Endothelial cell (in vitro differentiated cells): Measurements from ENCODE around the gene TEX14. TPM values are rescaled to one million over a fixed set of nuclear protein-coding genes. Genes with fewer than 3 reads are reported as not detected.
A peak's percentile ranks its signal among the peaks of the same experiment; 100 is the strongest.

ENCODE experiments used
- DNase-seq: peaks from one replicate; pipeline ENCODE4 v3.0.0; 2021; ENCODE audit warnings: low spot score
- H3K27ac Mint-ChIP-seq: one replicate; pipeline ENCODE4 v1.8.0; 2021; ENCODE audit warnings: mixed read lengths, inconsistent platforms; ENCODE audit not compliant: unreplicated experiment
- H3K27me3 Mint-ChIP-seq: one replicate; pipeline ENCODE4 v1.8.0; 2021; ENCODE audit warnings: mild to moderate bottlenecking, moderate library complexity, mixed read lengths, inconsistent platforms; ENCODE audit not compliant: unreplicated experiment
- H3K36me3 Mint-ChIP-seq: one replicate; pipeline ENCODE4 v1.8.0; 2021; ENCODE audit warnings: mild to moderate bottlenecking, low read depth, mixed read lengths, inconsistent platforms; ENCODE audit not compliant: unreplicated experiment
- H3K4me1 Mint-ChIP-seq: one replicate; pipeline ENCODE4 v1.8.0; 2021; ENCODE audit warnings: mild to moderate bottlenecking, mixed read lengths, inconsistent platforms; ENCODE audit not compliant: unreplicated experiment
- H3K4me3 Mint-ChIP-seq: one replicate; pipeline ENCODE4 v1.8.0; 2021; ENCODE audit warnings: mild to moderate bottlenecking, mixed read lengths, inconsistent platforms; ENCODE audit not compliant: unreplicated experiment
- H3K9me3 Mint-ChIP-seq: one replicate; pipeline ENCODE4 v1.8.0; 2021; ENCODE audit warnings: mixed read lengths, inconsistent platforms; ENCODE audit not compliant: unreplicated experiment
- CTCF ChIP-seq: fragments of 200-600 bp; sonication (generic); IDR thresholded peaks from one replicate; pipeline ENCODE4 v1.5.0; 2021; ENCODE audit warnings: antibody characterized with exemption; ENCODE audit not compliant: unreplicated experiment
- total RNA-seq: library from RNA; stranded (reverse); fragmentation: NEBNext Ultra II Directional; extraction: Animal tissue kit (Norgen Biotek cat#: 25700); gene quantifications from one replicate; pipeline ENCODE4 v1.2.1, GENCODE V29; 2021; ENCODE audit not compliant: unreplicated experiment

Gene TEX14
- total RNA-seq, 1 donor from 2014 or later = 0.21 TPM

GRCh38 chr17:58513267-58513964 lies 178.4 kb downstream of the TEX14 start:
- no peak for DNase-seq
- no peaks in the 10 kb centered on the region for H3K9me3 Mint-ChIP-seq
- peaks cover 31% of the 10 kb centered on the region for H3K36me3 Mint-ChIP-seq
- peak overlapping the region; percentile 88 for H3K4me3 Mint-ChIP-seq
- H3K27me3 Mint-ChIP-seq = peaks cover 13% of the 10 kb centered on the region
- peaks cover 21% of the 10 kb centered on the region for H3K4me1 Mint-ChIP-seq
- TF ChIP-seq CTCF = no peak
- peak overlapping the region; percentile 43 for H3K27ac Mint-ChIP-seq

GRCh38 chr17:58510075-58510474 lies 181.8 kb downstream of the TEX14 start:
- TF ChIP-seq CTCF = no peak
- peaks cover 9% of the 10 kb centered on the region for H3K27me3 Mint-ChIP-seq
- H3K36me3 Mint-ChIP-seq = peaks cover 50% of the 10 kb centered on the region
- H3K9me3 Mint-ChIP-seq = no peaks in the 10 kb centered on the region
- peaks cover 8% of the 10 kb centered on the region for H3K4me1 Mint-ChIP-seq
- no peak for DNase-seq
- H3K27ac Mint-ChIP-seq = no peak overlapping the region
- peak overlapping the region; percentile 21 for H3K4me3 Mint-ChIP-seq

GRCh38 chr17:58508341-58509067 lies 183.3 kb downstream of the TEX14 start:
- H3K27ac Mint-ChIP-seq = no peak overlapping the region
- peaks cover 14% of the 10 kb centered on the region for H3K4me1 Mint-ChIP-seq
- H3K36me3 Mint-ChIP-seq = peaks cover 55% of the 10 kb centered on the region

GRCh38 chr17:58507123-58507634 lies 184.7 kb downstream of the TEX14 start:
- peaks cover 51% of the 10 kb centered on the region for H3K36me3 Mint-ChIP-seq
- DNase-seq = no peak
- peaks cover 14% of the 10 kb centered on the region for H3K4me1 Mint-ChIP-seq
- H3K27ac Mint-ChIP-seq = peak overlapping the region; percentile 19
- no peak for TF ChIP-seq CTCF
- no peak overlapping the region for H3K4me3 Mint-ChIP-seq
- H3K9me3 Mint-ChIP-seq = no peaks in the 10 kb centered on the region
- H3K27me3 Mint-ChIP-seq = peaks cover 6% of the 10 kb centered on the region

More at GRCh38 chr17:58508341-58509067, 183.3 kb downstream of the TEX14 start:
- no peak for TF ChIP-seq CTCF
- Mint-ChIP-seq H3K4me3 (no peak overlapping the region), H3K27me3 (peaks cover 10% of the 10 kb centered on the region), H3K9me3 (no peaks in the 10 kb centered on the region)
- no peak for DNase-seq

Other genes starting within 250 kb of the TEX14 start
- gene HSF5, start 203.6 kb downstream of the TEX14 start, total RNA-seq = 0.10 TPM
- gene MTMR4, start 177.4 kb downstream of the TEX14 start, total RNA-seq = 24.0 TPM
- 11.3 TPM for gene RAD51C, start 557 bp upstream of the TEX14 start, total RNA-seq
- gene PPM1E, start 63.8 kb upstream of the TEX14 start, total RNA-seq = 0.26 TPM